ENCODE measurements around the gene UNC80. TPM values are rescaled to one million over a fixed set of nuclear protein-coding genes. Genes with fewer than 3 reads are reported as not detected.

Gene UNC80
- polyA plus RNA-seq, 1 donor from 2014 or later, result 10.4 TPM

DNA sequence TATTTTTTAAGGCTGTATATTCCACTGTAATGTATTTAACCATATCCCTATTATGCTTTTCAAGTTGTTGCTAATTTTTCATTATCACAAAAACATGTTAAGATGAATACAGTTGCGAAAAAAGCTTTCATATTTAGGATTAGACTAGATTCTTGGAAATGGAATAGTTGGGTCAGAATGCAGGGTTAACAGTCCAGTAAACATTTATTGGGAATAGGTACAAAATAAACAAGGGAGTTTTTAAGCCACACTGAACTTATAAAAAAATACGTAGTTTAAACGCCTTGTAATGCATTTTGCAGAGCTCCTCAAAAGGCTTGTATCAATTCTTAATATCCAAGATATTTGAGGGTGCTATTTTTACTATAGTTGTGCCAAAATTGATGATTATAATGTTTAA is 266.4 kb downstream of the UNC80 start:
- Histone ChIP-seq H3K4me3 (ENCODE audit: low read length) (no peak overlapping the region), H3K27me3 (ENCODE audit: insufficient read depth, low read depth, low read length) (no peaks in the 10 kb centered on the region), H3K9ac (ENCODE audit: low read length) (no peak overlapping the region), H3K4me2 (ENCODE audit: low read length) (no peak overlapping the region), H3K9me3 (ENCODE audit: low read length) (no peaks in the 10 kb centered on the region), H3K27ac (ENCODE audit: low read length) (no peak overlapping the region), H4K20me1 (ENCODE audit: insufficient read depth) (no peaks in the 10 kb centered on the region), H3K36me3 (ENCODE audit: insufficient read depth, low read length) (no peaks in the 10 kb centered on the region), H3K79me2 (replicated peaks; ENCODE audit: insufficient read depth, low read length) (no peaks in the 10 kb centered on the region), H3K9me2 (ENCODE audit: insufficient read depth, low read length) (no peaks in the 10 kb centered on the region), H3F3A (ENCODE audit: insufficient read depth, low read length, poor library complexity, severe bottlenecking) (no peaks in the 10 kb centered on the region), H2AFZ (ENCODE audit: low read depth, low read length) (no peak overlapping the region)
- TF ChIP-seq REST (IDR thresholded peaks at IDR 0.05; ENCODE audit: borderline replicate concordance) (no peak), CTCF (IDR thresholded peaks at IDR 0.05; ENCODE audit: poor library complexity, severe bottlenecking) (no peak), RAD21 (conservative IDR thresholded peaks at IDR 0.05) (no peak), MXI1 (conservative IDR thresholded peaks at IDR 0.05; ENCODE audit: poor library complexity, severe bottlenecking) (no peak), POLR2AphosphoS5 (IDR thresholded peaks at IDR 0.05) (no peak), EP300 (conservative IDR thresholded peaks at IDR 0.05; ENCODE audit: poor library complexity, severe bottlenecking) (no peak), TAF1 (IDR thresholded peaks at IDR 0.05; ENCODE audit: low read depth) (no peak), EZH2 (IDR thresholded peaks at IDR 0.05; ENCODE audit: borderline replicate concordance, insufficient read depth, low read length, poor library complexity, severe bottlenecking) (no peak), SMC3 (conservative IDR thresholded peaks at IDR 0.05; ENCODE audit: poor library complexity) (no peak)

- H3K4me2 ChIP-seq (ENCODE audit: low read length), result no peak overlapping the region
- H2AFZ ChIP-seq (ENCODE audit: low read depth, low read length), result no peak overlapping the region
- H3K27ac ChIP-seq (ENCODE audit: low read length), result no peak overlapping the region
- peaks cover 4% of the 10 kb centered on the region for H3K9me3 ChIP-seq (ENCODE audit: low read length)
- no peaks in the 10 kb centered on the region for H3K79me2 ChIP-seq (replicated peaks; ENCODE audit: insufficient read depth, low read length)
- no peak overlapping the region for H3K4me3 ChIP-seq (ENCODE audit: low read length)
- TF ChIP-seq RAD21 (conservative IDR thresholded peaks at IDR 0.05) (no peak), REST (IDR thresholded peaks at IDR 0.05; ENCODE audit: borderline replicate concordance) (no peak), SMC3 (conservative IDR thresholded peaks at IDR 0.05; ENCODE audit: poor library complexity) (no peak), TAF1 (IDR thresholded peaks at IDR 0.05; ENCODE audit: low read depth) (no peak), EP300 (conservative IDR thresholded peaks at IDR 0.05; ENCODE audit: poor library complexity, severe bottlenecking) (no peak), EZH2 (IDR thresholded peaks at IDR 0.05; ENCODE audit: borderline replicate concordance, insufficient read depth, low read length, poor library complexity, severe bottlenecking) (no peak)
- H3K9me2 ChIP-seq (ENCODE audit: insufficient read depth, low read length), result no peaks in the 10 kb centered on the region
- H3K27me3 ChIP-seq (ENCODE audit: insufficient read depth, low read depth, low read length), result no peaks in the 10 kb centered on the region
- no peaks in the 10 kb centered on the region for H4K20me1 ChIP-seq (ENCODE audit: insufficient read depth)
- H3F3A ChIP-seq (ENCODE audit: insufficient read depth, low read length, poor library complexity, severe bottlenecking), result no peaks in the 10 kb centered on the region
- H3K36me3 ChIP-seq (ENCODE audit: insufficient read depth, low read length), result peaks cover 4% of the 10 kb centered on the region
- no peak overlapping the region for H3K9ac ChIP-seq (ENCODE audit: low read length)
Measured at GRCh38 chr2:210046851-210047500, 275.3 kb downstream of the UNC80 start.
